GM21447 (cell line): ENCODE results near the gene GTF2H4.
"Not testable (repeated sequence)": the region's sequence is repeated elsewhere in the genome, so short reads cannot be mapped to it uniquely, and the experiment has no call there.

Experiments used
- ATAC-seq: cut with Tn5 transposase; IDR thresholded peaks from one replicate; pipeline ENCODE4 v1.9.1; 2021; ENCODE audit not compliant: unreplicated experiment

Gene GTF2H4

DNA sequence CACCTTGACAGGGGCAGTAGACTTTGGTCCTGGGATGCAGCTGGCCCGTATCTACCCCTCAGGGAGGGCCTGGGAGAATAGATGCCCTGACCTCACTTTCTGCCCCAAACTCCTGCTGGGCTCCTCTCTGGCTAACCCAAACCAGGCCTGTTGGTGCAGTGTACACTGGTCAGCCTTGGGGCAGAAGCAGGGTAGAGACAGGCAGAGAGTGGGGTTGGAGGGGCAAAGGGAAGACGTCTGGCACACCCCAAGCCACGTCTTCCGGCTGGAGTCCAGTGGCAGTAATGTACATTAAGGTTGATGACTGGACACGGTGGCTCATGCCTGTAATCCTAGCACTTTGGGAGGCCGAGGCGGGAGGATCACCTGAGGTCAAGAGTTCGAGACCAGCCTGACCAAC lies 14.3 kb upstream of the GTF2H4 start:
- no peak for ATAC-seq

DNA sequence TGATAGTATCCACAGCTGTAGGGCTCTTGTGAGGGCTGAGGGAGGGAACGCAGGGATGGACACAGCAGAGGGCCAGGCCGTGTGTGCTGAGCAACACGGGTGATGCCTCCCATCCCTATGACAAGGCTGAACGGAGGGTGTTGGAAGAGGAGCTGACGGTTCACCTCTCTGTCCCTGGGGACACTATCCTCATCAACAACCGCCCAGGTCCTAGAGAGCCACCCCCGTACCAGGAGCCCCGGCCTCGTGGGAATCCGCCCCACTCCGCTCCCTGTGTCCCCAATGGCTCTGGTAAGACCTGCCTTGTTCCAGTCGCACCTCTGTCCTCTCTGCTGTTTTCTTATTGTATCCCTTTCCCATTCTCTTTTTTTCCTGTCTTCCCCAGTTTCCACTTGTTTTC lies 13.6 kb upstream of the GTF2H4 start:
- no peak for ATAC-seq

DNA sequence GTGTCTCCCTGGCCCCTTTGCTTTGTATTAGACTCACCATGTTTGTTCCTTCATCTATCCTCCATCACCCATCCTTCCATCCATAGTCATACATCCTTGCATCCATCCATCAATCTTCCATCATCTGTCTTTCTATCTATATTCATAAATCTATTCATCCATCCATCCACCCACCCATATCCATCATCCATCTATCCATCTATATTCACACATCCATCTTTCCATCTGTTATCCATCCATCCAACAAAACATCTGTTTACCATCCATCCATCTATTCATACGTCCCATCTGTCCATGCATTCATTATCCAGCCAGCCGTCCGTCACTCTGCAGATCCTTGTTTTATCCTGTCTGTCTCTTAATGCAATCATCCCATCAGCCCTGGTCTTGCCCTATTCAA lies 13.1 kb upstream of the GTF2H4 start:
- ATAC-seq = no peak

DNA sequence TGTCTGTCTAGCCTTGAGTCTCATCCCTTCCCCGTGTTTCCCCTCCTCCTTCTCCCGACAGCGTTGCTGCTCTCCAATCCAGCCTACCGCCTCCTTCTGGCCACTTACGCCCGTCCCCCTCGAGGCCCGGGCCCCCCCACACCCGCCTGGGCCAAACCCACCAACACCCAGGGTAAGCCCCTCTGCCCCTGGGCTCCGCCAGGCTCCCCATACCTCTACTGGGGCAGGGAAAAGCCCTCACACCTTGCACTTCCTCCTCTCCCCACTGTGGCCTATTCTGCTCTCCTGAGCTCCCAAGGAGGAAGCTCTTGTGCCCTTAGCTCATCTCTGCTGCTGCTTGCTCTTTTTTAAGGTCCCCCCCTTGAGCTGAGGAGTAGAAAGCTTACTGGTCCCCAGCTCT lies 12.7 kb upstream of the GTF2H4 start:
- ATAC-seq = no peak

DNA sequence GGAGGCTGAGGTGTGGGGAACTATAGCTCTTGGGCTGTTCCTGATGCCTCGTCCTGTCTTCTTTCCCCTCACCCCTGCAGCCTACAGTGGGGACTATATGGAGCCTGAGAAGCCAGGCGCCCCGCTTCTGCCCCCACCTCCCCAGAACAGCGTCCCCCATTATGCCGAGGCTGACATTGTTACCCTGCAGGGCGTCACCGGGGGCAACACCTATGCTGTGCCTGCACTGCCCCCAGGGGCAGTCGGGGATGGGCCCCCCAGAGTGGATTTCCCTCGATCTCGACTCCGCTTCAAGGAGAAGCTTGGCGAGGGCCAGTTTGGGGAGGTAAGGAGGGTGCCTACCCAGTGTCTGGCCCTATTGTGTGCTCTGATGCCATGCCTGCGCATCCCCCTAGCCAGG lies 11.5 kb upstream of the GTF2H4 start:
- ATAC-seq = no peak

DNA sequence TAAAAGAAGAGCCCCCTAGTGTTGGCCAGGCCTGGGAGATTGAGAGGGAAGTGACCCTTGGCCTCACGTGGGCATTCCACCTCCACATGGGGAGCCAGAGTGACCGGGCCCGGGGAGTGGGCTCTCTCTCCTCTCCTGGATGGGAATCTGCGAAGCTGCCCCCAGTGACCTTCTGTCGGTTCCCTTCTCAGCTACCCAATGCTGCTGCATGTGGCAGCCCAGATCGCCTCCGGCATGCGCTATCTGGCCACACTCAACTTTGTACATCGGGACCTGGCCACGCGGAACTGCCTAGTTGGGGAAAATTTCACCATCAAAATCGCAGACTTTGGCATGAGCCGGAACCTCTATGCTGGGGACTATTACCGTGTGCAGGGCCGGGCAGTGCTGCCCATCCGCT lies 10.1 kb upstream of the GTF2H4 start:
- no peak for ATAC-seq

DNA sequence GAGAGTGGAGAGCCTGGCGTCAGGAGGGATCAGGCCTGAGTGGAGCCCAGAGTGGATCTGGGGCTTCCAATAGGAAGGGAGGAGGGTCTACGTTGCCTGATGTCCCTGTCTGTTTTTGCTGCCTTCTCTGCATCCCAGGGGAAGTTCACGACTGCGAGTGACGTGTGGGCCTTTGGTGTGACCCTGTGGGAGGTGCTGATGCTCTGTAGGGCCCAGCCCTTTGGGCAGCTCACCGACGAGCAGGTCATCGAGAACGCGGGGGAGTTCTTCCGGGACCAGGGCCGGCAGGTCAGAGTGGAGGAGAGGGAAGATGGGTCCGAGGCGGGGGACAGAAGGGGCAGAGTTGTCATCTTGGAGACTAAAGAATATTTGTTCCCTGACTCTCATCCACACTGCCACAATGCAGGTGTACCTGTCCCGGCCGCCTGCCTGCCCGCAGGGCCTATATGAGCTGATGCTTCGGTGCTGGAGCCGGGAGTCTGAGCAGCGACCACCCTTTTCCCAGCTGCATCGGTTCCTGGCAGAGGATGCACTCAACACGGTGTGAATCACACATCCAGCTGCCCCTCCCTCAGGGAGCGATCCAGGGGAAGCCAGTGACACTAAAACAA lies 9.2 kb upstream of the GTF2H4 start:
- ATAC-seq = no peak

DNA sequence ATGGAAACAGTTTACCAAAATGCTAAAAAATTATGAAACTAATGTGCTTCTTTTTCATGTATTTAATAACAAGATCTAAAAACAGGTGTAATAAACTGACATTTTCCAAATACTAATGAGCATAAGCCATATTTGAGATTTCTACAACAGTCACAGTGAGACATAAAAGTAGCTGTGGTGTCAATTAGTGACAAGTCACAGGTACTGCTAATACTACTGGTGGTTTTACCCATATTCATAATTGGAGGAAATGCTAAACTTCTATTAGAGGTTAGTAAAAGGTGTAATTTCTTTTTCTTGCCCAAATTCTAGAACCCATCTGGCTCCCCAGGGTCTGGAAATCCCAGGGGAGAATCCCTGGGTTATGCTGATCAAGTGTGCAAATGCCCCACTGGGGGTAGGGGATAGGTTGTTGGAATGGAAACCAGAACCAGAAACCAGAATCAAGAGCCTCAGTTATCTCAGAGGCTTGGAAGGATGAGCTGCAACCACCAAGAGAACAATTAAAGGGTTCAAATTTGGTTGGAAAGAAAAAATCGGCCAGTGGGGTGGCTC lies 7.1 kb upstream of the GTF2H4 start:
- no peak for ATAC-seq

DNA sequence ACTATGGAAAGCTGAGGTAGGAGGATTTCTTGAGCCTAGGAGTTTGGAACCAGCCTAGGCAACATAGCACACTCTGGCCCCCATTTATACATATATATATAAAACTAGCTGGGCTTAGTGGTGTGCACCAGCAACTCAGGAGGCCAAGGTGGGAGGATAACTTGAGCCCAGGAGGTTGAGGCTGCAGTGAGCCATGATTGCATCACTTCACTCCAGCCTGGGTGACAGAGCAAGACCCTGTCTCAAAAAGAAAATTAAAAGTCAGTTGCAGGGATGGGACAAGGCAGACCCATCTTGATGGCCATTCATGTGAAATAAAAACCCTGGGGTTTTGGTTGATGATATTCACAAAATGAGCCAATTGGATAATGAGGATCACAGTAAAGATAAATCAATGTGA lies 6.6 kb upstream of the GTF2H4 start:
- no peak for ATAC-seq

DNA sequence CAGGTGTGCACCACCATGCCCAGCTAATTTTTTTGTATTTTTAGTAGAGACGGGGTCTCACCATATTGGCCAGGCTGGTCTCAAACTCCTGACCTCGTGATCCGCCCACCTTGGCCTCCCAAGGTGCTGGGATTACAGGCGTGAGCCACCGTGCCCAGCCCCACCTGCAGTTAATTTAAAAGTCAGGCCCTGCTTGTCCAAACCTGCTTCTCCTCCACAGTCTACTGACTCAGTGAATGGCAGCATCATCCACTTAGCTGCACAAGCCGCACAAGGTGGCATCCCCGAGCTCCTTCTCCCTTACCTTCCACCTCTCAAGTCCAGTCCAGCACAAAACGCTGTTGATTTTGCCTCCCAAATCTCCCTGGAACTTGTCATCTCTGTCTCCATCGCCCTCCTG lies 5.8 kb upstream of the GTF2H4 start:
- ATAC-seq = not testable (repeated sequence)

DNA sequence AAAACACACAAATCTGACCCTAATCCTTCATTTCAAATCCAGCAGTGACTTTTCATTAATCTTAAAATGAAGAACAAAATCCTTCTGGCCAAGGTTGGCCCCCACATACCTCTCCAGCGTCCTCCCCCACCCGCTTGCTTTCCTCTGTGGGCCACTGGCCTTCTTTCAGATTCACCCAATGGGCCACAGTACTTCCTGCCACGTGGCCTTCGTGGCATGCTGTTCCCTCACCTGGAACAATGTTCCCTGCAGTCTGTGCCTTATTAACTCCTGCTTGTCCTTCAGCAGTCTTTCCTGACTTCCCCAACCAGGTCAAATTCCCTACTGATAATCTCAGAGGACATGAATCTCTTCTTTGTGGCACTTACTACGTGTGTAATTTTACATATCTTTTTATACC lies 5.3 kb upstream of the GTF2H4 start:
- ATAC-seq = no peak

DNA sequence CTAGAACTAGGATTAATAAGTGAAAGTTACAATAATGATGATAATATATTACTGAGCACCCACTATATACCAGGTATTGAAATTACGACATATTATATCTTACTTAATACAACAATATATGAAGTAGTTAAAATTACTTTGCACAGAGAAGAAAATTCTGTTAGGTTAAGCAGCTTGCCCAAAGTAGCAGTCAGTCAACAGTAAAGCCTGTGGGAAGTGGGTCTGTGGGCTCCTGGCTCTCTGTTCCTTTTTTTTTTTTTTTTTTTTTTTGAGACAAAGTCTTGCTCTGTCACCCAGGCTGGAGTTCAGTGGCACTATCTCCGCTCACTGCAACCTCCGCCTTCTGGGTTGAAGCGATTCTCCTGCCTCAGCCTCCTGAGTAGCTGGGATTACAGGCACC lies 4.8 kb upstream of the GTF2H4 start:
- ATAC-seq = no peak

DNA sequence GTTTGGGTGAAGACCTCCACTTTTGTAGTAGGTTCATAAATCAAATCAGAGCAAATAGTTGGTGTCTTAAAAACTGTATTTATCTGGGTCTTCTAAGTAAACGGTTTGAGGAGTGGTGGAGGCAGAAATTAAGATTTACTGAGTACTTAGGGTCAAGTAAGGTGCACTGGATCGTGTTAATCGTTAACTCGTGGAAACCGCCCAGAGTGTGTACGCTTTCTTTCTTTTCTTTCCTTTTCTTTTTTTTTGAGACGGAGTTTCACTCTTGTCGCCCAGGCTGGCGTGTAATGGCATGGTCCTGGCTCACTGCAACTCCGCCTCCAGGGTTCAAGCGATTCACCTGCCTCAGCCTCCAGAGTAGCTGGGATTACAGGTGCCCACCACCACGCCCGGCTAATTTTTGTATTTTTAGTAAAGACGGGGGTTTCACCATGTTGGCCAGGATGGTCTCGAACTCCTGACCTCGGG lies 683 bp upstream of the GTF2H4 start:
- not testable (repeated sequence) for ATAC-seq

DNA sequence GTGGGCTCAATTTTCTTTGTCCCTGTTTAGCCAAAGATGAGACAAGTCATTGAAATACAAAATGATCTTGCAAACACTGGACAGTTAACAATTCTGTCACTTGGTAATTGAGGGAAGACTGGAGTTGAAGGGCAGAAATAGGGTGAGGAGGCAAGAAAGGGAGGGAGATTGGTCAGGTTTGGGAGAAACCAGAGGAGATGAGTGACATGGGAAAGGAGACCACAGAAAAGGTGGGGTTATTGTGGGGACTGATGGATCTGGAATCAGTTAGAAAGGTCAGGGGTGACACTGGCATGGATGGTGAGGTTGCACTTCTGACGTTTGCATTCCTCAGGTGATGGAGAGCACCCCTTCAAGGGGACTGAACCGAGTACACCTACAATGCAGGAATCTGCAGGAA lies 693 bp downstream of the GTF2H4 start:
- ATAC-seq = no peak

DNA sequence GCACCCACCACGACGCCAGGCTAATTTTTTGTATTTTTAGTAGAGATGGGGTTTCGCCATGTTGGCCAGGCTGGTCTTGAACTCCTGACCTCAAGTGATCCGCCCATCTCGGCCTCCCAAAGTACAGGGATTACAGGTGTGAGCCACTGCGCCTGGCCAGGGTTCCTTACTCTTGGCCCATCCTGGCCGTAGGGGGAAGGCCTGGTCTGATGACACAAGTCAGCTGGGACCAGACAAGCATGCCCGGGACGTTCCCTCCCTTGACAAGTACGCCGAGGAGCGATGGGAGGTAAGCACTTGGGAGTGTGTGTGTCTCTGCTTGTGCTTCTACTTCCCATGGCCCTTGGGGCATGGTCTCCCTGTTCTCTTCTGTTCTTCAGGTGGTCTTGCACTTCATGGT lies 2.5 kb downstream of the GTF2H4 start:
- not testable (repeated sequence) for ATAC-seq

DNA sequence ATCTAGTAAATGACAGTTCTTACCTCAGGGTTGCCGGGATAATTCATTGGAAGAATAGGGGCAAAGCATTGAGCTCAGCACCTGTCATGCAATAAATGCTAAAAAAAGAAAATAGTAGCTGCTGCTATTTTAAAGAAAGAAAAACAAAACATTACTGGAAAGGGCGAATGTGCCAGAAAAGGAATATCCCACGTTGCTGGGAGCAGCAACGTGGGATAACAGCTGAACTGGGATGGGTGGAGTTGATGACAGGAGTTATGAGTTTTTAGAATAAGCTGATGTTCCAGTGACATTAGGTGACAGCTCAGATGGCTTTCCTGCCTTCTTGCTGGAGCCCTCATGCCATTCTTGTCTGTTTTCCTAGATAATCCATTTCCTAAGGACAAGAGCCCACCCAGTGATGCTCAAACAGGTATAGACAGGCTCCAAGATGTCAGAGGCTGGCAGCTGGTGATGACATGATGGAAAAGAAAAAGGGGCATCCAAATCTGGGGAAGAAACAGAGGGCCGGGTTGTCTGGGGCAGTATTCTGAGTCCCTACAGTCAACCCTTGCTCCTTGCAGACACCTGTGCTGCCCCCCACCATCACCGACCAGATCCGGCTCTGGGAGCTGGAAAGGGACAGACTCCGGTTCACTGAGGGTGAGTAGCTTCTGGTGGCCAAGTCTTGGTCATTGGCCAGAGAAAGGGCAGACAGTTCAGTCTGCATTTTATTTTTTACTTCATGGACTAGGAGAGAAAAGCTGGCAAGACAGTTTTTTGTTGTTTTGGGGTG lies 4.9 kb downstream of the GTF2H4 start:
- no peak for ATAC-seq

DNA sequence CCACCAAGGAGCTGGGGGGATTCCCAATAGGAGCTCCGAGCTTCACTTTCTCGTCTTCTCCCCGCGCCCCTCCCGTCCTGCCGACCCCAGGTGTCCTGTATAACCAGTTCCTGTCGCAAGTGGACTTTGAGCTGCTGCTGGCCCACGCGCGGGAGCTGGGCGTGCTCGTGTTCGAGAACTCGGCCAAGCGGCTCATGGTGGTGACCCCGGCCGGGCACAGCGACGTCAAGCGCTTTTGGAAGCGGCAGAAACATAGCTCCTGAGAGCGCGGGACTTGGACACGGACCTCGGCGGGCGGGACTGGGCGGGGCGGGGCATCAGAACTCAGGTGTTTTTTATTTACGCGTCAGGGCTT lies 5.7 kb downstream of the GTF2H4 start:
- ATAC-seq = no peak

DNA sequence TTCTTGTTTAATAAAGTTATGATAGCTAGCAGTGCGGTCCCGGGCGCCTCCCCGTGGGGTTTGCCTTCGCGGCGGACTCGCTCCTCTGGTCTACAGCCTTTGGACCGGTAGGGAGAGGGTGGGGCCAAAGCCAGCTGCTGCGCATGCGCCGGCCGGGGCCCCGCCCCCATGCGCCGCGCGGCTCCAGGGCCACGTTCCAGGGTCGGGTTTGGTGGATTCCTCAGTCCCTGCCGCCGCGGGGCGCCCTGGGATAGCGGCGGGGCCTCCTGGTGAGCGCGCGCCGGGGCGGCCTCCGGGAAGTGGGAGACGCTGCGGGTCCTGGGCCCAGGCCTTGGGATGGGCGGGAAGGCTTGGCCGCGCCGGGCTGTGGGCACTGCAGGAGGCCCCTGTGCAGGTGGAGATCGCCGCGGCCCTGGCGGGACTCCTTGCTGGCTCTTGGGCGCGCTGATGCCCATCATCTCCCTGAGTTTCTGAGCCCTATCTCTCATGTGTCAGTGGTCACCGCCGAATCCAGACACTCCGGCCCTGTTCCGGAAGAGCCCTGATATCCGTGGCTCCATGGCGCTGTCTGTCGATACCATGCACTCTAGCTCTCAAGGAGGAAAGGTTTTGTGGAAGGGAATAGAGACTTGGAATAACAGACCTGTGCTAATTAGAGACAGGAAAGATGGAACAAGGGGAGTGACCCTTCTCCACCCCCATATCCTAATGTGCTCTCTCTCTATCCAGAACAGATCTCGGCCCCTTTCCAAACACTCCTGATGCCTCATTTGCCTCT lies 6.3 kb downstream of the GTF2H4 start, which contains the start of gene VARS2:
Gene VARS2, plus strand, starts transcription at position 163 of the 778 bp plus-strand sequence. Its CDS starts 599 bp downstream, at position 762.
- peak; percentile 82 for ATAC-seq

DNA sequence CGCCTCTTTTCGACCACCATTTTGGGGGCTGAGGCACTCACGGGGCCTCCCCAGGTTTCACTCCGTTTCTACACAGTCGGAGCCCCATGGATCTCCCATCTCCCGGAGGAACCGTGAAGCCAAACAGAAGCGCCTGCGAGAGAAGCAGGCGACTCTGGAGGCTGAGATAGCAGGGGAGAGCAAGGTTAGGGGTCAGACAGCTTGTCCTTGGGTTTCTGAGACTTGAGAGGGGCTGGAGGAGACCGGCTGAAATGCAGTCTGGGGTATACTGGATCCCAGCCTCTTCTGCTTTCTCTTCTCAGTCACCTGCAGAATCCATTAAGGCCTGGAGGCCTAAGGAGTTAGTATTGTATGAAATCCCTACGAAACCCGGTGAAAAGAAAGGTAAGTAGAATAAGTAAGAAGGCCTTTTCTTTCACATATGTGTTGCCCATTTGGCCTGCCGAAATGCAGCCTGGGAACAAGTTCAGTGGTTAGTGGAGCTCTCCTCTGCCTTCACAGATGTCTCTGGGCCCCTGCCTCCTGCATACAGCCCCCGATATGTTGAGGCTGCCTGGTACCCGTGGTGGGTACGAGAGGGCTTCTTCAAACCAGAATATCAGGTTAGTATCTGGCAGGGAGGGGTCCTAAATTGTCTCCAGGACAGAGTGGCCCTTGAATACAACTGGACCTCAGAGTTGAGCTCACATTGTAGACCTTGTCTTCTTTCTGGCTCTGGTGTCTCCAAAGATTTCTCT lies 7.0 kb downstream of the GTF2H4 start:
- ATAC-seq = no peak

DNA sequence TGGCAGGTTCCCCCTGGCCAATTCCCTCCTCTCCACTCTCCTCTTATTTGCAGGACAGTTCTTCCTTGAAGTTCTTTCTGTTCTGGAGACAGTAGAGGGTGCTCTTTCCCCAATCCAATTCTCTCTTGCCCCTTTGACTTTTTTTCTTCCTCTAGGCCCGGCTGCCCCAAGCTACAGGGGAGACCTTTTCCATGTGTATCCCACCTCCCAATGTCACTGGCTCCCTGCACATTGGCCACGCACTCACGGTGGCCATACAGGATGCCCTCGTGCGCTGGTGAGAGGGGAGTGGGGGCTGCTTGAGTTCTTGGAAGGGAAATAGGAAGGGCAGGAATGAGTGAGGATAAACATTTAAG lies 7.6 kb downstream of the GTF2H4 start:
- ATAC-seq = no peak

DNA sequence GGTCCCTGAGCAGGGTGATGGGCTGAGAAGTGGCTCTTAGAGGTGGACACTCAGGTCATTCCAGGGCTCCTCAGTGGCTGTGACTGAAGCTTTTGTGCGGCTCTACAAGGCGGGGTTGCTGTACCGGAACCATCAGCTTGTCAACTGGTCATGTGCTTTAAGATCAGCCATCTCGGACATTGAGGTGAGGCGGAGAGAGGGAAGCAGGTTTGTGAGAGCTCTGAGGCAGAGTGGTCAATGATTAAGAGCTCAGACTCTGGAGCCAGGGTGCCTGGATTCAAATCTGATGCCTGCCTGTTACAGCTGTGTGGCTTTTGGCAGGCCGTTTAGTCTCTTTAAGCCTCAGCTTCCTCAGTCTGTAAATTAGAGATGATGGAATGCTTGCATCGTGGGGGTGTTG lies 9.0 kb downstream of the GTF2H4 start:
- no peak for ATAC-seq
